GM12874 (cell line): Measurements from ENCODE around the gene CDH4.

Experiments used
- TF ChIP-seq, protein P1 (sequence below): IDR thresholded peaks from 2 replicates; pipeline ENCODE4 v1.5.1; 2011; ENCODE audit warnings: low read depth, mild to moderate bottlenecking, control low read depth, low read length, moderate library complexity; ENCODE audit not compliant: insufficient read depth

Gene CDH4

DNA sequence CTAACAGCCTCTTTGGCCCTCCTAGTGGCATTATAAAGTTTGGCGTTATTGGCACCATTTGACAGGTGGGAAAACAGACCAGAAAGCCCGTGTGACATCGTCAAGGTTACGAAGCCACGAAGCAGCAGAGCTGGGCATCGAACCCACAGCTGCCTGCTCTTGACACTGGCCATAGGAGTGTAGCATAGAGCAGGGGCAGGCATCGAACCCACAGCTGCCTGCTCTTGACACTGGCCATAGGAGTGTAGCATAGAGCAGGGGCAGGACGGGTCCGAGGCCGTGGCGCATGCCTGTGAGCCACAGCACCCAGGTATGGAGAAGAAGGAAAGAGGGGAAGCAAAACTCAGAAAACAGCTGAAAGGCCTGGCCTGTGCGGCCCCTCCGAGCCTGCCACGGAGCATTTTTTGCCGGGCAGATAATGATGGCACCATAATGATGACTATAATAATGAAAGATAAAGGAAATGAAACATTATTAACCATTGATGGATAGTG lies 33.1 kb downstream of the CDH4 start:
- TF ChIP-seq, protein P1, sequence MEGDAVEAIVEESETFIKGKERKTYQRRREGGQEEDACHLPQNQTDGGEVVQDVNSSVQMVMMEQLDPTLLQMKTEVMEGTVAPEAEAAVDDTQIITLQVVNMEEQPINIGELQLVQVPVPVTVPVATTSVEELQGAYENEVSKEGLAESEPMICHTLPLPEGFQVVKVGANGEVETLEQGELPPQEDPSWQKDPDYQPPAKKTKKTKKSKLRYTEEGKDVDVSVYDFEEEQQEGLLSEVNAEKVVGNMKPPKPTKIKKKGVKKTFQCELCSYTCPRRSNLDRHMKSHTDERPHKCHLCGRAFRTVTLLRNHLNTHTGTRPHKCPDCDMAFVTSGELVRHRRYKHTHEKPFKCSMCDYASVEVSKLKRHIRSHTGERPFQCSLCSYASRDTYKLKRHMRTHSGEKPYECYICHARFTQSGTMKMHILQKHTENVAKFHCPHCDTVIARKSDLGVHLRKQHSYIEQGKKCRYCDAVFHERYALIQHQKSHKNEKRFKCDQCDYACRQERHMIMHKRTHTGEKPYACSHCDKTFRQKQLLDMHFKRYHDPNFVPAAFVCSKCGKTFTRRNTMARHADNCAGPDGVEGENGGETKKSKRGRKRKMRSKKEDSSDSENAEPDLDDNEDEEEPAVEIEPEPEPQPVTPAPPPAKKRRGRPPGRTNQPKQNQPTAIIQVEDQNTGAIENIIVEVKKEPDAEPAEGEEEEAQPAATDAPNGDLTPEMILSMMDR: no peak

- TF ChIP-seq, protein P1: no peak
These were observed 33.6 kb downstream of the CDH4 start for GRCh38 chr20:61285691-61286090.

- TF ChIP-seq, protein P1: no peak
These were observed 35.7 kb downstream of the CDH4 start for GRCh38 chr20:61287583-61288275.

GRCh38 chr20:61288331-61288784 lies 36.3 kb downstream of the CDH4 start:
- TF ChIP-seq, protein P1: no peak

DNA sequence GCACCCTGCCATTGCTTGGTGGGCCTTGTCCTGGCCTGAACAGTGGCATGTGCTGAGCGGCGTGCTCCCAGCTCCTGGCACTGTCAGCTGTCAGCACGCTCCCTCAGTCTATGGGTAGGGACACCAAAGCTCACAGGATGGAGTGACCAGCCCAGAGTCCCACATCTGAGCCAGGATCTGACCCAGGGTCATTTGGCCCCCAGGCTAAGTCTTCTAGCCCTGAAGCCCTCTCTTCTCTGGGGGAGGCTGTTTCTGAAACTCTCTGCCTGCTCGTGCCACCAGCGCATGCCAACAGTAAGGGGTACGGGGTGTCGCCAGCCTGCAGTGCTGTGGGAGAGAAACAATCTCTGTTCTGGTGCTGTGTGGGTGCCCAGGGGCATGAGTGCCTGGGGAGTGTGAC lies 37.1 kb downstream of the CDH4 start:
- TF ChIP-seq, protein P1: no peak

- TF ChIP-seq, protein P1: no peak
These were observed 38.7 kb downstream of the CDH4 start for GRCh38 chr20:61290721-61291120.

GRCh38 chr20:61291166-61291829 lies 39.2 kb downstream of the CDH4 start:
- TF ChIP-seq, protein P1: no peak
